IMR-90 (cell line): ENCODE results near the gene CUL1. TPM values are rescaled to one million over a fixed set of nuclear protein-coding genes. Genes with fewer than 3 reads are reported as not detected.

Source experiments
- ATAC-seq: fragments of 200-7000 bp; cut with Tn5 transposase; 2 replicates; pipeline ENCODE4 v1.9.1; 2020; ENCODE audit warnings: low read depth, mild to moderate bottlenecking, moderate library complexity
- BruUV-seq: library from RNA; stranded (reverse); fragments of 400-500 nt; replicated peaks from 2 replicates; lab custom pipeline; 2021; lab: Mats Ljungman, UMichigan
- CTCF ChIA-PET: fragments of 300-600 bp; formaldehyde crosslinking; extraction: SDS; loops from one replicate; lab custom pipeline; 2021; ENCODE audit warnings: antibody characterized with exemption; lab: Yijun Ruan, JAX
- POLR2A ChIA-PET: fragments of 300-600 bp; sonication (Branson Sonifier 250); formaldehyde crosslinking; loops from one replicate; lab custom pipeline; 2022; ENCODE audit warnings: antibody characterized with exemption; ENCODE audit not compliant: unreplicated experiment; lab: Charles Lee
- DNase-seq: peaks from one replicate; pipeline ENCODE4 v3.0.0; 2013
- H2AFZ ChIP-seq: replicated peaks from 2 replicates; pipeline ENCODE3; 2013; ENCODE audit warnings: low read length, mild to moderate bottlenecking; ENCODE audit not compliant: poor library complexity
- H2AK5ac ChIP-seq: 2 replicates; pipeline ENCODE4 v1.6.1; 2013; ENCODE audit warnings: low read depth, low read length, inconsistent platforms
- H2AK9ac ChIP-seq: replicated peaks from 2 replicates; pipeline ENCODE3; 2013; ENCODE audit warnings: mild to moderate bottlenecking, low read depth, low read length, moderate library complexity; ENCODE audit not compliant: poor library complexity
- H2BK120ac ChIP-seq: 2 replicates; pipeline ENCODE4 v1.6.1; 2013; ENCODE audit warnings: low read depth, low read length, inconsistent platforms
- H2BK15ac ChIP-seq: 3 replicates; pipeline ENCODE4 v1.6.1; 2013; ENCODE audit warnings: low read depth, low read length, inconsistent platforms
- H2BK20ac ChIP-seq: 2 replicates; pipeline ENCODE4 v1.6.1; 2013; ENCODE audit warnings: low read depth, mild to moderate bottlenecking, inconsistent platforms, low read length, moderate library complexity
- H2BK5ac ChIP-seq: 2 replicates; pipeline ENCODE4 v1.6.1; 2013; ENCODE audit warnings: mild to moderate bottlenecking, low read depth, low read length, inconsistent platforms; ENCODE audit not compliant: poor library complexity, severe bottlenecking
- H3K14ac ChIP-seq: replicated peaks from 2 replicates; pipeline ENCODE4 v1.6.1; 2013; ENCODE audit warnings: low read depth, low read length, inconsistent platforms
- H3K18ac ChIP-seq: 2 replicates; pipeline ENCODE4 v1.6.1; 2013; ENCODE audit warnings: low read depth, low read length, control low read depth
- H3K23ac ChIP-seq: 2 replicates; pipeline ENCODE4 v1.6.1; 2013; ENCODE audit warnings: low read depth, low read length, inconsistent platforms
- H3K27ac ChIP-seq: 2 replicates; pipeline ENCODE4 v1.5.1; 2013; ENCODE audit warnings: mild to moderate bottlenecking, control low read depth, low read length; ENCODE audit not compliant: insufficient read depth
- H3K27me3 ChIP-seq: 2 replicates; pipeline ENCODE4 v1.6.1; 2013; ENCODE audit warnings: low read length; ENCODE audit not compliant: control insufficient read depth, insufficient read depth
- H3K36me3 ChIP-seq: 2 replicates; pipeline ENCODE4 v1.6.1; 2013; ENCODE audit warnings: low read length, mixed read lengths; ENCODE audit not compliant: control insufficient read depth, insufficient read depth
- H3K4ac ChIP-seq: 2 replicates; pipeline ENCODE4 v1.6.1; 2013; ENCODE audit warnings: low read depth, low read length, inconsistent platforms
- H3K4me1 ChIP-seq: 2 replicates; pipeline ENCODE4 v1.6.1; 2013; ENCODE audit warnings: low read length, mixed read lengths; ENCODE audit not compliant: control insufficient read depth, insufficient read depth
- H3K4me2 ChIP-seq: 2 replicates; pipeline ENCODE4 v1.6.1; 2013; ENCODE audit warnings: low read depth, mild to moderate bottlenecking, control low read depth, low read length, moderate library complexity
- H3K4me3 ChIP-seq: 2 replicates; pipeline ENCODE4 v1.5.1; 2013; ENCODE audit warnings: low read depth, mild to moderate bottlenecking, control low read depth, low read length, moderate library complexity; ENCODE audit not compliant: insufficient read depth
- H3K56ac ChIP-seq: 2 replicates; pipeline ENCODE4 v1.6.1; 2013; ENCODE audit warnings: low read length, inconsistent platforms; ENCODE audit not compliant: insufficient read depth; ENCODE audit errors: extremely low read depth
- H3K79me1 ChIP-seq, 2 experiments: 2 replicates each; pipeline ENCODE4 v1.6.1; 2013; ENCODE audit warnings: low read length in 2 of 2, inconsistent platforms in 1 of 2, low read depth in 1 of 2
- H3K9ac ChIP-seq: 2 replicates; pipeline ENCODE4 v1.6.1; 2013; ENCODE audit warnings: low read depth, low read length, control low read depth
- H3K9me1 ChIP-seq: 2 replicates; pipeline ENCODE4 v1.6.1; 2013; ENCODE audit warnings: low read length, inconsistent platforms; ENCODE audit not compliant: insufficient read depth
- H3K9me3 ChIP-seq: 2 replicates; pipeline ENCODE4 v1.6.1; 2013; ENCODE audit warnings: low read length; ENCODE audit not compliant: control insufficient read depth, insufficient read depth
- H4K20me1 ChIP-seq: 2 replicates; pipeline ENCODE4 v1.6.1; 2013; ENCODE audit warnings: low read length, inconsistent platforms; ENCODE audit not compliant: insufficient read depth
- H4K5ac ChIP-seq: 2 replicates; pipeline ENCODE4 v1.6.1; 2013; ENCODE audit warnings: mild to moderate bottlenecking, low read depth, low read length, control low read depth
- H4K8ac ChIP-seq, 2 experiments: 2 replicates each; pipeline ENCODE4 v1.6.1; 2013; ENCODE audit warnings: low read depth in 2 of 2, low read length in 2 of 2, control low read depth in 1 of 2, inconsistent platforms in 1 of 2
- H4K91ac ChIP-seq: 2 replicates; pipeline ENCODE4 v1.6.1; 2013; ENCODE audit warnings: low read depth, low read length, inconsistent platforms; ENCODE audit not compliant: insufficient read depth
- BHLHE40 ChIP-seq: fragments of 150-350 bp; IDR thresholded peaks from 2 replicates; pipeline ENCODE4 v1.6.1; 2016; ENCODE audit warnings: mild to moderate bottlenecking, low read depth, low read length
- FOS ChIP-seq: fragments of 150-350 bp; IDR thresholded peaks from 2 replicates; pipeline ENCODE4 v1.6.1; 2016; ENCODE audit warnings: low read depth, low read length
- MAFK ChIP-seq: IDR thresholded peaks from 2 replicates; pipeline ENCODE4 v1.6.1; 2012; ENCODE audit warnings: low read depth, low read length, improper control_type of control experiment
- MXI1 ChIP-seq: IDR thresholded peaks from 2 replicates; pipeline ENCODE4 v1.6.1; 2012; ENCODE audit warnings: low read depth, mild to moderate bottlenecking, low read length, moderate library complexity, borderline replicate concordance
- NFE2L2 ChIP-seq: fragments of 150-350 bp; IDR thresholded peaks from 2 replicates; pipeline ENCODE4 v1.6.1; 2016; ENCODE audit warnings: low read depth, mild to moderate bottlenecking, low read length
- POLR2A ChIP-seq: IDR thresholded peaks from 2 replicates; pipeline ENCODE4 v1.6.1; 2012; ENCODE audit warnings: mild to moderate bottlenecking, low read depth, low read length
- WGBS, 2 experiments: methylation state at CpG; one replicate each; pipeline versions ENCODE4 v1.1.5 to v1.1.7; 2013; ENCODE audit warnings: missing lambda C conversion rate in 2 of 2; ENCODE audit not compliant: insufficient read length in 1 of 2; ENCODE audit errors: extremely low coverage in 2 of 2; 5-methylcytosine and 5-hydroxymethylcytosine counted together
- dilution Hi-C: fragments of 300-500 bp; cut with HindIII; formaldehyde crosslinking; loops from one replicate; pipeline ENCODE4 v1.14.3; 2018; ENCODE audit warnings: low sequenced_read_pairs; ENCODE audit not compliant: unreplicated experiment
- in situ Hi-C: fragments of 300-500 bp; cut with MboI; formaldehyde crosslinking; loops from 3 replicates; pipeline ENCODE4 v1.14.3; 2019; ENCODE audit warnings: low sequenced_read_pairs, inconsistent platforms, mixed read lengths
- intact Hi-C: fragments of 100-400 bp; cut with micrococcal nuclease; formaldehyde crosslinking; loops from 2 replicates; pipeline ENCODE4 v1.10.0; 2022
- polyA plus RNA-seq, 3 experiments: library from polyadenylated mRNA; depleted of rRNA; stranded (reverse); fragments of >200 nt; gene quantifications; 2 replicates each; pipeline ENCODE4 v1.2.3, GENCODE V29; 2012; ENCODE audit warnings: low replicate concordance in 1 of 3
- total RNA-seq: library from RNA; depleted of rRNA; stranded (reverse); fragments of >200 nt; gene quantifications from 2 replicates; pipeline ENCODE4 v1.2.3, GENCODE V29; 2012

Gene CUL1
- total and polyA plus RNA-seq, 2 of the 4 experiments (the other 2 are of a cell fraction) = 44.0 to 46.2 TPM

GRCh38 chr7:148700661-148701064 is 2.0 kb downstream of the CUL1 start:
- Histone ChIP-seq H3K27me3 (no peaks in the 10 kb centered on the region), H3K56ac (peak overlapping the region; percentile 51), H3K4me2 (peak overlapping the region; percentile 95), H3K18ac (no peak overlapping the region), H3K27ac (peak overlapping the region; percentile 90; the same call in 1 of the 2 replicates), H2BK20ac (no peak overlapping the region), H3K4me3 (peak overlapping the region; percentile 92), H4K20me1 (peaks cover 52% of the 10 kb centered on the region), H2BK15ac (no peak overlapping the region), H3K14ac (0 out of 2 replicates have a peak overlapping the region, but pooled peaks have one; percentile 8), H2BK5ac (peak overlapping the region; percentile 89), H4K91ac (no peak overlapping the region), H2BK120ac (no peak overlapping the region; the same call in 1 of the 2 replicates), H4K5ac (no peak overlapping the region), H4K8ac (no peak overlapping the region; a peak in 2 of 4 replicates), H3K4me1 (peaks cover 11% of the 10 kb centered on the region), H3K23ac (peak overlapping the region; percentile 31; the same call in 1 of the 2 replicates), H3K4ac (0 out of 2 replicates have a peak overlapping the region, but pooled peaks have one; percentile 27), H2AK9ac (no peak overlapping the region), H3K9me3 (no peaks in the 10 kb centered on the region), H2AFZ (no peak overlapping the region), H2AK5ac (no peak overlapping the region), H3K36me3 (no peaks in the 10 kb centered on the region), H3K9ac (peak overlapping the region; percentile 91), H3K79me1 (peaks cover 0 to 26% of the 10 kb centered on the region in 2 experiments; a peak in 2 of 4 replicates), H3K9me1 (peaks cover 12% of the 10 kb centered on the region)
- no peak for TF ChIP-seq MAFK
- TF ChIP-seq POLR2A = no peak
- peak; percentile 73; the same call in 1 of the 2 replicates for TF ChIP-seq MXI1
- no peak for TF ChIP-seq NFE2L2
- TF ChIP-seq BHLHE40 = no peak
- no peak for TF ChIP-seq FOS
- POLR2A ChIA-PET = no interaction called here
- intact Hi-C loops (loop anchor here (1.0 to 2.0 kb wide), 5 partner anchors 30 to 241 kb away; no protein-coding TSS in a partner anchor), in situ Hi-C loops (no loop called here), dilution Hi-C loops (no loop called here)
- 0% methylated on average over 1 of the region's 3 CpGs; no CpG with 5 or more reads in 1 of the 2 experiments for WGBS, 2 experiments
- DNase-seq (peak; percentile 50), ATAC-seq (no peak)
- BruUV-seq = no TSS peak
- CTCF ChIA-PET = interaction anchor here (1.0 to 1.2 kb wide), 2 partner anchors 19 to 38 kb away, joined by 3 read pairs; no protein-coding TSS in a partner anchor
